ENCODE measurements around the gene SPTBN5.

Gene SPTBN5

GRCh38 chr15:41865490-41866055, 28.3 kb downstream of the SPTBN5 start:
- no peak for DNase-seq

- no peak for DNase-seq
Observed at GRCh38 chr15:41862515-41863116, 31.2 kb downstream of the SPTBN5 start.

GRCh38 chr15:41861736-41862356, 32.0 kb downstream of the SPTBN5 start:
- DNase-seq, result no peak

- no peak for DNase-seq
Observed at GRCh38 chr15:41860049-41860828, 33.6 kb downstream of the SPTBN5 start.

GRCh38 chr15:41858756-41859155, 35.1 kb downstream of the SPTBN5 start:
- DNase-seq, result no peak

- DNase-seq, result no peak
Observed at GRCh38 chr15:41857316-41857715, 36.5 kb downstream of the SPTBN5 start.

GRCh38 chr15:41856716-41857115, 37.1 kb downstream of the SPTBN5 start:
- DNase-seq, result no peak

- DNase-seq, result no peak
Observed at GRCh38 chr15:41856262-41856661, 37.6 kb downstream of the SPTBN5 start.

- no peak for DNase-seq
Observed at GRCh38 chr15:41855261-41855961, 38.4 kb downstream of the SPTBN5 start.

GRCh38 chr15:41854443-41854842, 39.4 kb downstream of the SPTBN5 start:
- DNase-seq, result no peak

- no peak for DNase-seq
Observed at GRCh38 chr15:41853831-41854230, 40.0 kb downstream of the SPTBN5 start.

- DNase-seq, result no peak
Observed at GRCh38 chr15:41852736-41853590, 40.9 kb downstream of the SPTBN5 start.

GRCh38 chr15:41851755-41852370, 42.0 kb downstream of the SPTBN5 start:
- DNase-seq, result no peak

- DNase-seq, result no peak
Observed at GRCh38 chr15:41851167-41851523, 42.7 kb downstream of the SPTBN5 start.

GRCh38 chr15:41850482-41851166, 43.2 kb downstream of the SPTBN5 start:
- DNase-seq, result no peak

- DNase-seq, result no peak
Observed at GRCh38 chr15:41849861-41850260, 44.0 kb downstream of the SPTBN5 start.

- DNase-seq, result no peak
Observed at GRCh38 chr15:41849204-41849603, 44.6 kb downstream of the SPTBN5 start.

GRCh38 chr15:41848631-41849030, 45.2 kb downstream of the SPTBN5 start:
- DNase-seq, result no peak

GRCh38 chr15:41847981-41848380, 45.9 kb downstream of the SPTBN5 start:
- no peak for DNase-seq

GRCh38 chr15:41847206-41847605, 46.6 kb downstream of the SPTBN5 start:
- DNase-seq, result no peak

- no peak for DNase-seq
Observed at GRCh38 chr15:41844814-41845213, 49.0 kb downstream of the SPTBN5 start.

All from left hindlimb (tissue), 1 donor.